ENCODE results near the gene FAM47E. TPM values are rescaled to one million over a fixed set of nuclear protein-coding genes. Genes with fewer than 3 reads are reported as not detected.

FAM47E gene, protein sequence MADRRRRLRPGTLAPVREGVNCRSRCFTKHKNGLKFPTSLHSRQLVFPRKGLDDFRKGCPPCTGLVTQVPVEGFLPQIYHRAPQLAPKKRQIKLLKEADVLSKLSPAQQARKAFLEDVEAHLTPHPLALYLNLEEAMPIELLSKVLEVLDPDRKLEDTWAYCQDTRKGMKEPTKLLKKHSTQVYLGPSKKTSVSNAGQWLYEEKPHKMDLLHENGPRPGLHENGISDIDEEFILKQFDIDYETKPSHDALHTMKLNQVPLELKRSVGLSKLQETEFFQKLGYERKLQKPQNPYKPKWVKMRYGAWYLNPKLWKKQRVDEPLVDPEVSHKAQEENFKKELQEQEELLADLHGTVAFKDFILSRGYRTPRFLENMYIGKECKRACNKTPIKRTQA
- total RNA-seq = 0.18 and 0.59 TPM in 2 replicates

DNA sequence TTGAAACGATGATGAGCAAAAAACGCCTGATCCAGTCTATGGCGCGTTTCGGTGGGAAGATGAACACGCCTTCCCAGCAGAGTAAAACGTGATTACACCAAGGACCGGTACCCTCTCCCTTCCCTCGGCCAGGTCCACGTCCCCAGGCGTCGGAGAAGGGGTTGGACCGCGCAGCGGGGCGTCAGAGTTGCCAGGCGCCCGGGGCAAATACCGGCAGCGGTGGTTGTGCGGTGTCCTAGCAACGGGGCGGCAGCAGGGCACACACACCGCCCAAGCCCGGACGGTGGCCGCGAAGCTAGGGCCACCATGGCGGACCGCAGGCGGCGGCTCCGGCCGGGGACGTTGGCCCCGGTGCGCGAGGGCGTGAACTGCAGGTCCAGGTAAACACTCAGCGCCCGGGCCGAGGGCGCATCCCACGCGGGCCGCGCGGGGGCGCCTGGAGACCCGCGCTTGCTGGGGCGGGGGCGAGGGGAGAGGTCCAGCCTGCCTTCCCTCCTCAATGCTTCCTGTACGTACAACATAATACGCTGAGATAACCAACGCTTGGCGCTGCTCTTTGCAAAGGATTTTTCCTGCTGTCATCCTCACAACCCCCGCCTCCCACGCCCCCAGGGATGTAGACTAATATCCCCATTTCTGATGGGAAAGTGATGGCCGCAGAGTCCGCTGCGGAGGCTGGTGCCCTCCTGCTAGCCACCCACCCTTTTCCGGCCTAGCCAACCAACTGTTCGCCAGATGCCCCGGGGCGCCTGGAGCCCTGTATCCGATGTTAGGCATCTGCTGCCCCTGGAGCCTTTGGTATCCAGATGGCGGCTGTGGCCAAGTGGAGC lies at the start of gene FAM47E:
TSS of gene FAM47E (plus strand) at position 281 of the 830 bp plus-strand sequence. CDS start at position 307, 26 bp downstream.

DNA sequence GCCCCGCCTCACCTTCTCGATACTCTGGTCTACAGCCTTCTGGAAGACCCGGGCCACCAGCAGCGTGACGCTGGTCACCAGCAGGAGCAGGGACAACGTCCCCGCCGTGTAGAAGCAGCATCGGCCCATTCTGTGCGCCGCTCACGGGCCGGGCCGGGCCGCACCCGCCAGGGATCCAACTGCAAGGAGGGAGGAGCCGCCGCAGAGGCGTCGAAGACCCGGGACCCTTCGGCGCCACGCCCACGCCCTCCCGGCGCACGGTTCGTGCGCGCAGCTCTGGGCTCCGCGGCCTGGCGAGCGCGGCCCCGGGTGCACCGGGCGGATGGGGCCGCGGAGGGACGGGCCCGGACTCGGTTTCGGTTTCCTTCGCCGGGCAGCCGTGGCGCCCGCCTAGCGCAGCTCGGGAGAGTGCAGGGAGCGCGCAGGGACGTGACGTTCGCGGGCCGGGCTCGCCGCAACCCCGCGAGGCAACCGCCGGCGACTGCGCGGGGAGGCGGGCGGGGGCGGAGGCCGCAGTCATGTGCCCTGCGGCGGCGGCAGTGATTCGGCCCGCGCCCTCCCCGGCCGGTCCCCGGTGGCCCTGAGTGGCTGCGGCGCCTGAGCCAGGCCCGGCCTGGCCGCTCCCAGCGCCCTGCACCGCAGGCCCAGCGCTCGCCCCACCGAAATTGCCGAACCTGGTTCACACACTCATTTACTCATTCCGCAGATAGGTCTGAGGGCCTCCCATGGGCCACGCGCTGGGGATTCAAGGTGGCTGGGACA lies 37.9 kb upstream of the FAM47E start, which contains the start of gene SCARB2:
TSS of gene SCARB2 (minus strand) at position 410 of the 762 bp plus-strand sequence. CDS start at position 129, 281 bp downstream.

GRCh38 chr4:76305971-76306881 lies 54.7 kb downstream of the FAM47E start, which contains the start of gene STBD1:
Gene STBD1, plus strand, starts transcription at chr4:76306733. Its CDS starts 37 bp downstream, at chr4:76306770.

Other genes starting within 250 kb of the FAM47E start
- gene CXCL9, start 244.2 kb upstream of the FAM47E start, total RNA-seq = not detected in 2 replicates
- gene CXCL10, start 228.2 kb upstream of the FAM47E start, total RNA-seq = not detected in 2 replicates
- not detected in 2 replicates for gene CXCL11, start 215.7 kb upstream of the FAM47E start, total RNA-seq
- gene ART3, start 177.0 kb upstream of the FAM47E start, total RNA-seq = not detected in 2 replicates
- gene NUP54, start 103.3 kb upstream of the FAM47E start, total RNA-seq = 51.9 and 52.3 TPM in 2 replicates
- gene SCARB2, start 37.9 kb upstream of the FAM47E start, total RNA-seq = 248 and 252 TPM in 2 replicates
- 7.4 and 9.3 TPM in 2 replicates for gene STBD1, start 55.0 kb downstream of the FAM47E start, total RNA-seq
- gene CCDC158, start 169.4 kb downstream of the FAM47E start, total RNA-seq = under 0.01 and 0.23 TPM in 2 replicates
- gene SHROOM3, start 183.5 kb downstream of the FAM47E start, total RNA-seq = 1.8 and 5.3 TPM in 2 replicates